GM19372 (cell line): ENCODE results near the gene ADAP2.

Experiments used
- ATAC-seq: cut with Tn5 transposase; IDR thresholded peaks from one replicate; pipeline ENCODE4 v1.9.1; 2021; ENCODE audit warnings: mild to moderate bottlenecking, low read depth, moderate library complexity; ENCODE audit not compliant: unreplicated experiment

ADAP2 gene

DNA sequence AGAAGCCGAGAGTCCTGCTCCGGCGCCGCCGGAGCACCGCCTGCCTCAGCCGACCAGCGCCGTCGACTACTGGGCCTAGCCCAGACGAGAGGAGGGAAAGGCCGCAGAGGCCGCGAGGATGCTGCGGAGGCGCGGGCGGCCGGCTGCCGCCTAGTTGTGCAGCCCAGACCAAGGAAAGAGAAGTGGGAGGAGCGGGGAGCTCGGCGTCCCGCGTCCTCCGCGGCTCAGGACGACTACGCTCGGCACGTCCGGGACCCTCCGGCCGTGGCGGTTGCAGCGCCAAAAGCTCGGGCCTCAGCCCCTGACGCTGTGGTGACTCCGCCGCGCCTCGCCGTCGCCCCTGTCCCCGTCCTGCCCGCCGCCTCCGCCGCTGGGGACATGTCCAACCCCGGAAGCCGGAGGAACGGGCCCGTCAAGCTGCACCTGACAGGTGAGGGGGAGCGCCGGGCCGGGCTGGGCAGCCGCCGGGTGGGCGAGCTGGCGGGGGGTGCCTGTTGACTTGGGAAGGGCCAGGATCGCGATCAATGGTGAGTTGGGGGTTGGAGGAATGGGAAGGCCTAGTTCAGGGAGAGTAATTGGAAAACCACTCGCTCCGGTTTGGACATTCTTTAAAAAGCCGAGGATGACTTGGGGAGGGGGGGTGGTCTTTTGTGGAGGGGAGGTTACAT is 86.8 kb downstream of the ADAP2 start:
- peak; percentile 56 for ATAC-seq
